GM04504 (cell line): ENCODE measurements around the gene SPHK1.

ENCODE experiments used
- DNase-seq: peaks from one replicate; pipeline ENCODE4 v3.0.0-alpha.2; 2012; ENCODE audit warnings: low read depth

The SPHK1 gene

DNA sequence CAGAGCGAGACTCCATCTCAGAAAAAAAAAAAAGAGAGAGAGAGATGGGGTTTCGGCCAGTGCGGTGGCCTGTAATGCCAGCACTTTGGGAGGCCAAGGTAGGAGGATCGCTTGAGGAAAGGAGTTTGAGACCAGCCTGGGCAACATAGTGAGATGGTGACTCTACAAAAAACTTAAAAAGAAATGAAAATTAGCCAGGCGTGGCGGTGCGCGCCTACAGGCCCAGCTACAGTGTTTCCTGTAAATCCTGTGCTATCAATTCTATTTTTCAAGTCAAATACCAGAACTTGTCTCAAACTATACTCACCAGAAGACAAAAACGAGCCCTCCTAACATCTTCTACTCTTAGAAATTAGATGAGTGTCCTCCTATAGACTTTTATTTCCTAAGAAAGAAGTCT is 49.3 kb downstream of the SPHK1 start:
- DNase-seq: no peak

DNA sequence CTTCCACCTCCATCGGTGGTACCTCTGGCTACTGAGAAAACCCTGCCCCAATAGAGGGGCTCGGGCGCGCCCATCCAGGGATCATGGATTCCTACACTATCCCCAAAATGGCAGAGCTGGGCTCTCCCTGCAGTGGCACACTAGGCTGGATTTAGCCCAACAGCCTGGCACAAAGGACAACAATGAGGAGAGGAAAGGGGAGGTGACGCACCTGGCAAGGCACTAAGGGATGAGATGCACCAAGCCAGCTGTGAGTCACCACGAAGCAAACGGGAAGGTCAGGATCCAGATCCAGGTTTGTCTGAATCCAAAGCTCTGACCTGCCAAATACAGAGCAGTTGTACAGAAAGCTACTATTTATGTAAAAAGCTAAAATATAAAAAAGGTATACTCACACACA is 50.5 kb downstream of the SPHK1 start:
- no peak for DNase-seq

DNA sequence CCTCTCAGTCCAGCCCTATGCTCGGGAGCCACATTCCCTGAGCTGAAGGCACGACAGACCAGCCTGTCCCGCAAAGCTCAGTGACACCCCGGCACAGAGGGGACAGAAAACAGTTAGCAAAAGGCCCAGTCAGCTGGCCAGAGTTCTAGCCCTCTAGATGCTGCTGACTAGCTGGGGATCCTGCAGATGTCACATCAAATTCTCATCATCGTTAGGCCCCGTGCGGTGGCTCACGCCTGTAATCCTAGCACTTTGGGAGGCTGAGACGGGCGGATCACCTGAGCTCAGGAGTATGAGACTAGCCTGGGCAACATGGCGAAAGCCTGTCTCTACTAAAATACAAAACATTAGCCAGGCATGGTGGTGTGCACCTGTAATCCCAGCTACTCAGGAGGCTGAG is 51.3 kb downstream of the SPHK1 start:
- DNase-seq: no peak
